ENCODE results near the gene FBXW8.

DNA sequence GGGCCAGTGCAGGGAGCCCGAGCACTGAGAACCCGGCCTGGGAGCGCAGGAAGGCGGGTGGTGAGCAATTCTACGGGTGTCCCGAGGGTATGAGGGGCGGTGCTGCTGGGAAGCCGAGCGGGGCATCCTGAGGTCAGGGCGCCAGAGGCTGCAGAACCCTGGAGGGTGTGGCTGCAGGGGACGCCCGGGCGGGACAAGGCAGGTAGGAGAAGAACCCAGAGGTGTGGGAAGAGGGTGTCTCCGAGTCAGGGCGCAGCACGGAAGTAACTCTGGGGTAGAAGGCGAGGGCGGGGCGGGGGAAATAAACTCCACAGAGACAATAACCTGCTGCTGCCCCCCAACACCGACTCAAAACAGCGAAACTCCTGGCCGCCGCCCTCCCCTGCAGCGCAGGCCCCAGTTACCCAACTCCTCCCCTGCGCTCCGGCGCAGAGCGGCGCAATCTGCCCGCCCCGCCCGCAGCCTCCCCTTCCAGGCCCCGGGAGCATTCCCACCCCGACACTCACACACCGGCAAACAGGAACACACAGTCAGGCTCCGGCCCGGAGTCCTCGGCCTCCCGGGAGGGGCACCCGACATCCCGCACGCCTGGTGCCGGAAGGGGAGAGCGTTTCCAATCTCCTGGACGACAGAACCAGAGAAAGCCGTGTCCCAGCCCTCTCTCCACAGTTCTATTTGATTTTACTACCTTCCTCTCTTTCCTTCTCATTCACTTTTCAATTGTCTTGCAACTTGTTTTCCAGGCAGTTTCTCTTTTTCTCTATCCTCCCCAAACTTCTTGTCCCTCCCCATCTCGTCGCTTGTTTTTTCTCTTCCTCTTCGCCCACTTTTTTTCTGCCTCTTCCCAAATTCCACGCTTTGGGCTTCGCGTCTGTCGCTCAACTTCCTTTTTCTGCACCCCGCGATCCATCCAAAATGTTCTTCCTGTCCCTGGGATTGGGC lies 31.9 kb upstream of the FBXW8 start:
- TF ChIP-seq, protein P1, sequence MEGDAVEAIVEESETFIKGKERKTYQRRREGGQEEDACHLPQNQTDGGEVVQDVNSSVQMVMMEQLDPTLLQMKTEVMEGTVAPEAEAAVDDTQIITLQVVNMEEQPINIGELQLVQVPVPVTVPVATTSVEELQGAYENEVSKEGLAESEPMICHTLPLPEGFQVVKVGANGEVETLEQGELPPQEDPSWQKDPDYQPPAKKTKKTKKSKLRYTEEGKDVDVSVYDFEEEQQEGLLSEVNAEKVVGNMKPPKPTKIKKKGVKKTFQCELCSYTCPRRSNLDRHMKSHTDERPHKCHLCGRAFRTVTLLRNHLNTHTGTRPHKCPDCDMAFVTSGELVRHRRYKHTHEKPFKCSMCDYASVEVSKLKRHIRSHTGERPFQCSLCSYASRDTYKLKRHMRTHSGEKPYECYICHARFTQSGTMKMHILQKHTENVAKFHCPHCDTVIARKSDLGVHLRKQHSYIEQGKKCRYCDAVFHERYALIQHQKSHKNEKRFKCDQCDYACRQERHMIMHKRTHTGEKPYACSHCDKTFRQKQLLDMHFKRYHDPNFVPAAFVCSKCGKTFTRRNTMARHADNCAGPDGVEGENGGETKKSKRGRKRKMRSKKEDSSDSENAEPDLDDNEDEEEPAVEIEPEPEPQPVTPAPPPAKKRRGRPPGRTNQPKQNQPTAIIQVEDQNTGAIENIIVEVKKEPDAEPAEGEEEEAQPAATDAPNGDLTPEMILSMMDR (conservative IDR thresholded peaks at IDR 0.05; ENCODE audit: low read depth, low read length), result no peak
- TF ChIP-seq EZH2phosphoT487 (IDR thresholded peaks at IDR 0.05; ENCODE audit: borderline replicate concordance, low read length), result no peak
